ENCODE data around the gene SLC28A2. TPM values are rescaled to one million over a fixed set of nuclear protein-coding genes. Genes with fewer than 3 reads are reported as not detected.

Gene SLC28A2
- polyA plus RNA-seq, 1 donor from 2014 or later, result not detected

DNA sequence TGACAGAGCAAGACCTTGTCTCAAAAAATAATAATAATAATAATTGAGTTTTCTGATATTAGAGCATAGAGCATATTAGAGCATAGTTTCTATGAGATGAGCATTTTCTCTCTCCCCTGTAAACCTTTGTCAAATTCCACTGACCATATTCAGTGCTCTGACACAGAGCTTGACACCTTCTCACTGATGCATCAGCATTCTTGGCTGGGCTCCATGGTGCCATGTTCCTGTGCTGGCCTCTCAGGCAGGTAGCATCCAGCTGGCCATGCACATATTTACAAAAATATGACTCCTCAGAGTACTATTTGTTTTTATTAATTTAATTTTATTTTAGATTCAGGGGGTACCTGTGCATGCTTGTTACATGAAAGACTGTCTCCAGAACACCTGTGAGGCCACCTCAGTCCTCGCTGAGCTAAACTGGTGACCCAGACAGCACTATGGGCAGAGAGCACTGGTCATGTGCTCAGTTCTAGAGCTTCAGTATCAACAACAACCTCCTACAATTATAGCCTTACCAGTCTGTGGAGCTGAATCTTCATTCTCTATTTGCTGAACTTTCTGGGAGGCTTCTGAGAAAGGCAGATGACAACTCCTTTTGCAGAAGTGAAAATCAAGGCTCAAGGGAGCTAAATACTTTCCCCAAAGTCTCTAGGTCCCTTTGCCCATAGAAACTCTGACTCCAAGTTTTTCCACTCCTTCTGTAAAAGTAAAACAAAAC, 21.6 kb upstream of the SLC28A2 start:
- Histone ChIP-seq H3K9me3 (ENCODE audit: low read length) (no peaks in the 10 kb centered on the region), H3K4me2 (ENCODE audit: low read length) (no peak overlapping the region), H3K36me3 (ENCODE audit: insufficient read depth, low read length) (no peaks in the 10 kb centered on the region), H3K4me3 (ENCODE audit: low read length) (no peak overlapping the region), H3K27ac (ENCODE audit: low read length) (no peak overlapping the region), H2AFZ (ENCODE audit: low read depth, low read length) (no peak overlapping the region), H3K79me2 (replicated peaks; ENCODE audit: insufficient read depth, low read length) (no peaks in the 10 kb centered on the region), H3F3A (ENCODE audit: insufficient read depth, low read length, poor library complexity, severe bottlenecking) (no peaks in the 10 kb centered on the region), H3K9me2 (ENCODE audit: insufficient read depth, low read length) (no peaks in the 10 kb centered on the region), H3K27me3 (ENCODE audit: insufficient read depth, low read depth, low read length) (no peaks in the 10 kb centered on the region), H4K20me1 (ENCODE audit: insufficient read depth) (no peaks in the 10 kb centered on the region), H3K9ac (ENCODE audit: low read length) (no peak overlapping the region)
- TF ChIP-seq, protein P1, sequence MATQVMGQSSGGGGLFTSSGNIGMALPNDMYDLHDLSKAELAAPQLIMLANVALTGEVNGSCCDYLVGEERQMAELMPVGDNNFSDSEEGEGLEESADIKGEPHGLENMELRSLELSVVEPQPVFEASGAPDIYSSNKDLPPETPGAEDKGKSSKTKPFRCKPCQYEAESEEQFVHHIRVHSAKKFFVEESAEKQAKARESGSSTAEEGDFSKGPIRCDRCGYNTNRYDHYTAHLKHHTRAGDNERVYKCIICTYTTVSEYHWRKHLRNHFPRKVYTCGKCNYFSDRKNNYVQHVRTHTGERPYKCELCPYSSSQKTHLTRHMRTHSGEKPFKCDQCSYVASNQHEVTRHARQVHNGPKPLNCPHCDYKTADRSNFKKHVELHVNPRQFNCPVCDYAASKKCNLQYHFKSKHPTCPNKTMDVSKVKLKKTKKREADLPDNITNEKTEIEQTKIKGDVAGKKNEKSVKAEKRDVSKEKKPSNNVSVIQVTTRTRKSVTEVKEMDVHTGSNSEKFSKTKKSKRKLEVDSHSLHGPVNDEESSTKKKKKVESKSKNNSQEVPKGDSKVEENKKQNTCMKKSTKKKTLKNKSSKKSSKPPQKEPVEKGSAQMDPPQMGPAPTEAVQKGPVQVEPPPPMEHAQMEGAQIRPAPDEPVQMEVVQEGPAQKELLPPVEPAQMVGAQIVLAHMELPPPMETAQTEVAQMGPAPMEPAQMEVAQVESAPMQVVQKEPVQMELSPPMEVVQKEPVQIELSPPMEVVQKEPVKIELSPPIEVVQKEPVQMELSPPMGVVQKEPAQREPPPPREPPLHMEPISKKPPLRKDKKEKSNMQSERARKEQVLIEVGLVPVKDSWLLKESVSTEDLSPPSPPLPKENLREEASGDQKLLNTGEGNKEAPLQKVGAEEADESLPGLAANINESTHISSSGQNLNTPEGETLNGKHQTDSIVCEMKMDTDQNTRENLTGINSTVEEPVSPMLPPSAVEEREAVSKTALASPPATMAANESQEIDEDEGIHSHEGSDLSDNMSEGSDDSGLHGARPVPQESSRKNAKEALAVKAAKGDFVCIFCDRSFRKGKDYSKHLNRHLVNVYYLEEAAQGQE (IDR thresholded peaks at IDR 0.05; ENCODE audit: borderline replicate concordance), result no peak
- TF ChIP-seq EP300 (conservative IDR thresholded peaks at IDR 0.05; ENCODE audit: poor library complexity, severe bottlenecking), result no peak
- TF ChIP-seq POLR2AphosphoS5 (IDR thresholded peaks at IDR 0.05), result no peak
- no peak for TF ChIP-seq TAF1 (IDR thresholded peaks at IDR 0.05; ENCODE audit: low read depth)
- TF ChIP-seq, protein P2, sequence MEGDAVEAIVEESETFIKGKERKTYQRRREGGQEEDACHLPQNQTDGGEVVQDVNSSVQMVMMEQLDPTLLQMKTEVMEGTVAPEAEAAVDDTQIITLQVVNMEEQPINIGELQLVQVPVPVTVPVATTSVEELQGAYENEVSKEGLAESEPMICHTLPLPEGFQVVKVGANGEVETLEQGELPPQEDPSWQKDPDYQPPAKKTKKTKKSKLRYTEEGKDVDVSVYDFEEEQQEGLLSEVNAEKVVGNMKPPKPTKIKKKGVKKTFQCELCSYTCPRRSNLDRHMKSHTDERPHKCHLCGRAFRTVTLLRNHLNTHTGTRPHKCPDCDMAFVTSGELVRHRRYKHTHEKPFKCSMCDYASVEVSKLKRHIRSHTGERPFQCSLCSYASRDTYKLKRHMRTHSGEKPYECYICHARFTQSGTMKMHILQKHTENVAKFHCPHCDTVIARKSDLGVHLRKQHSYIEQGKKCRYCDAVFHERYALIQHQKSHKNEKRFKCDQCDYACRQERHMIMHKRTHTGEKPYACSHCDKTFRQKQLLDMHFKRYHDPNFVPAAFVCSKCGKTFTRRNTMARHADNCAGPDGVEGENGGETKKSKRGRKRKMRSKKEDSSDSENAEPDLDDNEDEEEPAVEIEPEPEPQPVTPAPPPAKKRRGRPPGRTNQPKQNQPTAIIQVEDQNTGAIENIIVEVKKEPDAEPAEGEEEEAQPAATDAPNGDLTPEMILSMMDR (IDR thresholded peaks at IDR 0.05; ENCODE audit: poor library complexity, severe bottlenecking), result no peak
- no peak for TF ChIP-seq RAD21 (conservative IDR thresholded peaks at IDR 0.05)
- no peak for TF ChIP-seq EZH2 (IDR thresholded peaks at IDR 0.05; ENCODE audit: borderline replicate concordance, insufficient read depth, low read length, poor library complexity, severe bottlenecking)
- no peak for TF ChIP-seq SMC3 (conservative IDR thresholded peaks at IDR 0.05; ENCODE audit: poor library complexity)

DNA sequence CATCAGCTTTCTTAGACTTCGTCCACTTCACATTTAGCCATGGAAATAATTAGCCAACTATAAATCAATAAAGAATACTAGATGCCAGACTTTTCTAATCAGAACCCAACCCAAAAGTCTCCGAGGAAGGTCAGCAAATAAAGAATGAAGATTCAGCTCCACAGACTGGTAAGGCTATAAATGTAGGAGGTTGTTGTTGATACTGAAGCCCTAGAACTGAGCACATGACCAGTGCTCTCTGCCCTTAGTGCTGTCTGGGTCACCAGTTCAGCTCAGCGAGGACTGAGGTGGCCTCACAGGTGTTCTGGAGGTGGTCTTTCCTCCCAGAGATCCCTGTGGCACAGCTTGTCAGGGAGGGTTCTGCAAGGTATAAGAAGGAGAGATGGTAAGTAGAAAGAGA, 20.9 kb upstream of the SLC28A2 start:
- Histone ChIP-seq H3K4me2 (ENCODE audit: low read length) (no peak overlapping the region), H3K9me3 (ENCODE audit: low read length) (no peaks in the 10 kb centered on the region), H3K9ac (ENCODE audit: low read length) (no peak overlapping the region), H3K27me3 (ENCODE audit: insufficient read depth, low read depth, low read length) (no peaks in the 10 kb centered on the region), H3K79me2 (replicated peaks; ENCODE audit: insufficient read depth, low read length) (no peaks in the 10 kb centered on the region), H3F3A (ENCODE audit: insufficient read depth, low read length, poor library complexity, severe bottlenecking) (no peaks in the 10 kb centered on the region), H3K36me3 (ENCODE audit: insufficient read depth, low read length) (no peaks in the 10 kb centered on the region), H3K4me3 (ENCODE audit: low read length) (no peak overlapping the region), H4K20me1 (ENCODE audit: insufficient read depth) (no peaks in the 10 kb centered on the region), H3K27ac (ENCODE audit: low read length) (no peak overlapping the region), H3K9me2 (ENCODE audit: insufficient read depth, low read length) (no peaks in the 10 kb centered on the region), H2AFZ (ENCODE audit: low read depth, low read length) (no peak overlapping the region)
- TF ChIP-seq, protein P1 (IDR thresholded peaks at IDR 0.05; ENCODE audit: borderline replicate concordance), result no peak
- TF ChIP-seq RAD21 (conservative IDR thresholded peaks at IDR 0.05) (no peak), TAF1 (IDR thresholded peaks at IDR 0.05; ENCODE audit: low read depth) (no peak), SMC3 (conservative IDR thresholded peaks at IDR 0.05; ENCODE audit: poor library complexity) (no peak), MXI1 (conservative IDR thresholded peaks at IDR 0.05; ENCODE audit: poor library complexity, severe bottlenecking) (no peak), EP300 (conservative IDR thresholded peaks at IDR 0.05; ENCODE audit: poor library complexity, severe bottlenecking) (no peak), EZH2 (IDR thresholded peaks at IDR 0.05; ENCODE audit: borderline replicate concordance, insufficient read depth, low read length, poor library complexity, severe bottlenecking) (no peak), POLR2AphosphoS5 (IDR thresholded peaks at IDR 0.05) (no peak)
- TF ChIP-seq, protein P2 (IDR thresholded peaks at IDR 0.05; ENCODE audit: poor library complexity, severe bottlenecking), result no peak

Measured in neural cell (in vitro differentiated cells).